G401.6 (cell line): ENCODE measurements around the gene SCARB2.
A peak's percentile ranks its signal among the peaks of the same experiment; 100 is the strongest.
"Not testable (repeated sequence)": the region's sequence is repeated elsewhere in the genome, so short reads cannot be mapped to it uniquely, and the experiment has no call there.

ENCODE experiments used
- FAIRE-seq: peaks from 2 replicates; lab custom pipeline; 2012; peaks lifted over from hg19 to GRCh38; lab: Jason Lieb, UNC

Gene SCARB2

DNA sequence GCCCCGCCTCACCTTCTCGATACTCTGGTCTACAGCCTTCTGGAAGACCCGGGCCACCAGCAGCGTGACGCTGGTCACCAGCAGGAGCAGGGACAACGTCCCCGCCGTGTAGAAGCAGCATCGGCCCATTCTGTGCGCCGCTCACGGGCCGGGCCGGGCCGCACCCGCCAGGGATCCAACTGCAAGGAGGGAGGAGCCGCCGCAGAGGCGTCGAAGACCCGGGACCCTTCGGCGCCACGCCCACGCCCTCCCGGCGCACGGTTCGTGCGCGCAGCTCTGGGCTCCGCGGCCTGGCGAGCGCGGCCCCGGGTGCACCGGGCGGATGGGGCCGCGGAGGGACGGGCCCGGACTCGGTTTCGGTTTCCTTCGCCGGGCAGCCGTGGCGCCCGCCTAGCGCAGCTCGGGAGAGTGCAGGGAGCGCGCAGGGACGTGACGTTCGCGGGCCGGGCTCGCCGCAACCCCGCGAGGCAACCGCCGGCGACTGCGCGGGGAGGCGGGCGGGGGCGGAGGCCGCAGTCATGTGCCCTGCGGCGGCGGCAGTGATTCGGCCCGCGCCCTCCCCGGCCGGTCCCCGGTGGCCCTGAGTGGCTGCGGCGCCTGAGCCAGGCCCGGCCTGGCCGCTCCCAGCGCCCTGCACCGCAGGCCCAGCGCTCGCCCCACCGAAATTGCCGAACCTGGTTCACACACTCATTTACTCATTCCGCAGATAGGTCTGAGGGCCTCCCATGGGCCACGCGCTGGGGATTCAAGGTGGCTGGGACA, at the start of gene SCARB2:
Gene SCARB2, minus strand, starts transcription at position 410 of the 762 bp plus-strand sequence. Its CDS starts 281 bp downstream, at position 129.
- no peak for FAIRE-seq

- FAIRE-seq, result no peak
Measured at GRCh38 chr4:76260571-76260970, 46.9 kb upstream of the SCARB2 start.

DNA sequence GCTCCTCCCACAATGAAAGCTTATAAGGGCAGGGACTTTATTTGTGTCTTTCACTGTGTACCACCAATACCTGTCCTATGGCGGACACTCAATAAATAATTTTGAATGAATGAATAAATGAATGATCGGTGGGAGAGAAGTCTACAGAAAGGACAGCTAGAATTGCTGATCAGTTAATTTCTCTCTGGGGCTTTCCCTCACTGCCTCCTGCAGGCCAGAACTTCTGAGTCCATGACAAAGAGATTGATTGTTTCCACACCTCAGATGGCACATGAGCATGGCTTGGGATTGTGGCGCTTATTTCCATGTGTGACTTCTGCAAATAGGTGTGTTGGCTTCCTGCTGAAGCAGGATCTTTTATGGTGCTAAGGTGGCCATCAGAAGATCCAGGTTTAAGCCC, 44.2 kb upstream of the SCARB2 start:
- FAIRE-seq, result no peak

DNA sequence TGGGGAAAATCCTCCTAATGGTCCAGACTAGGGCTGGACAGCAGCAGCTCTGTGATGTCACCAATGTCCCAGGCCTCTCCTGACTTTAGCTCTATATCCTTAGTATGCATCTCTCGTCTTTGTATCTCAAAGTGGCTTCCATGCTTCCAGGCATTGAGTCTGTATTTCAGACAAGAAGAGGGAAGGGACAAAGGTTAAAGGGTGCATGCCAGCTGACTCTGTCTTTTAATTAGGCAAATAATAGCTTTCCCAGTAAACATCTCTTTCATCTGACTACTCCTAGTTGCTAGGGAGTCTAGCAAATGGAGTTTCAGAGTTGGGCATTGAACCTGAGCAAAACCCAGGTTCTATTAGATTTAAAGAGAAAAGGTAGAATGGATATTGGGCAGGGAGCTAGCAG, 43.3 kb upstream of the SCARB2 start:
- FAIRE-seq, result no peak

GRCh38 chr4:76256032-76256431, 42.4 kb upstream of the SCARB2 start:
- no peak for FAIRE-seq

- no peak for FAIRE-seq
Measured at GRCh38 chr4:76253511-76253910, 39.9 kb upstream of the SCARB2 start.

- no peak for FAIRE-seq
Measured at GRCh38 chr4:76252271-76252653, 38.6 kb upstream of the SCARB2 start.

DNA sequence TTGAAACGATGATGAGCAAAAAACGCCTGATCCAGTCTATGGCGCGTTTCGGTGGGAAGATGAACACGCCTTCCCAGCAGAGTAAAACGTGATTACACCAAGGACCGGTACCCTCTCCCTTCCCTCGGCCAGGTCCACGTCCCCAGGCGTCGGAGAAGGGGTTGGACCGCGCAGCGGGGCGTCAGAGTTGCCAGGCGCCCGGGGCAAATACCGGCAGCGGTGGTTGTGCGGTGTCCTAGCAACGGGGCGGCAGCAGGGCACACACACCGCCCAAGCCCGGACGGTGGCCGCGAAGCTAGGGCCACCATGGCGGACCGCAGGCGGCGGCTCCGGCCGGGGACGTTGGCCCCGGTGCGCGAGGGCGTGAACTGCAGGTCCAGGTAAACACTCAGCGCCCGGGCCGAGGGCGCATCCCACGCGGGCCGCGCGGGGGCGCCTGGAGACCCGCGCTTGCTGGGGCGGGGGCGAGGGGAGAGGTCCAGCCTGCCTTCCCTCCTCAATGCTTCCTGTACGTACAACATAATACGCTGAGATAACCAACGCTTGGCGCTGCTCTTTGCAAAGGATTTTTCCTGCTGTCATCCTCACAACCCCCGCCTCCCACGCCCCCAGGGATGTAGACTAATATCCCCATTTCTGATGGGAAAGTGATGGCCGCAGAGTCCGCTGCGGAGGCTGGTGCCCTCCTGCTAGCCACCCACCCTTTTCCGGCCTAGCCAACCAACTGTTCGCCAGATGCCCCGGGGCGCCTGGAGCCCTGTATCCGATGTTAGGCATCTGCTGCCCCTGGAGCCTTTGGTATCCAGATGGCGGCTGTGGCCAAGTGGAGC, 38.0 kb upstream of the SCARB2 start, which contains the start of gene FAM47E:
Gene FAM47E, plus strand, starts transcription at position 281 of the 830 bp plus-strand sequence. Its CDS starts 26 bp downstream, at position 307.
- FAIRE-seq, result no peak

- no peak for FAIRE-seq
Measured at GRCh38 chr4:76250962-76251361, 37.3 kb upstream of the SCARB2 start.

DNA sequence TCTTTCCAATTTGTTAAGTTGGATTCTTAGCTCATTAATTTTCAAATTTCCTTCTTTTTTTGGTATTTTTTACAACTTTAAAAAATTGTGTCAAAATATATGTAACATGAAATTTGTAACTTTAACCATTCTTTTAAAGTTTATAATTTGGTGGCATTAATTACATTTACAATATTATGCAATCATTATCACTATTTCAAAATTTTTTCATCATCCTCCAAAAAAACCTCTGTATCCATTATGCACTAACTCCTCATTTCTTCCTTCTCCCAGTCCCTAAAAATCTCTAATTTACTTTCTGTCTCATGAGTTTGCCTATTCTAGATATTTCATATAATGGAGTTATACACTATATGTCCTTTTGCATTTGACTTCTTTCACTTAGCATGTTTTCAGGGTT, 33.2 kb upstream of the SCARB2 start:
- FAIRE-seq, result peak; percentile 37

DNA sequence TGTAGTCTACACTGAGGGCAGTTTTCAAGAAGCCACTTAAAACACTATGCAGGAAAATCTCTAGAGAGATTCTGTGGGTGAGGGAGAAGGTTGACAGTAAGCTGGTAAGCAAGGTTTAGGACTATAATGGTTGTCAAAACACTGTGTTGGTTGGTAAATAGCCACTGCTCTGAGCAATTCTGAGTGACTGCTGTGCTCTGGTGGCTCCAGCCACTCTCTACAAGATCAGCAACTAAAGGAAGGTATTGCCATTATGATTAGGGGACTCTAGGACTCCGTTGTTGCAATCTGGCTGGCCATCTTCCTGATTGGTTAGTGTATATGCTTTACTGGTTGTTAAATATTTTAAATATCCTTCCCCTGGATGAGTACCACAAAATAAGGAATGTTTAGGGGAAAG, 32.4 kb upstream of the SCARB2 start:
- no peak for FAIRE-seq

- not testable (repeated sequence) for FAIRE-seq
Measured at GRCh38 chr4:76243877-76244276, 30.3 kb upstream of the SCARB2 start.

DNA sequence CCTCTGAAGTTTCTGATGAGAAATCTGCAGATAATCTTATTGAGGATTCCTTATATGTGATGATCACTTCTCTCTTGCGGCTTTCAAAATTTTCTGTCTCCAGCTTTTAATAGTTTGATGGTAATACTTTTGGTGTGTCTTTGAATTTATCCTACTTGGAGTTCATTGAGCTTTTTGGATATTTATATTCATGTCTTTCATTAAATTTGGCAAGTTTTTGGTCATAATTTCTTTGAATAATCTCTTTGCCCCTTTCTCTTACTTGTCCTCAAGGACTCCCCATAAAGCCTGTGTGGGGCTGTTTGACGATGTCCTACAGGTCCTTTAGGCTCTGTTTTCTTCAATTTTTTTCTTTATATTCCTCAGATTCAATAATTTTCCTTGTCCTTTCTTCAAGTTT, 26.6 kb upstream of the SCARB2 start:
- no peak for FAIRE-seq

DNA sequence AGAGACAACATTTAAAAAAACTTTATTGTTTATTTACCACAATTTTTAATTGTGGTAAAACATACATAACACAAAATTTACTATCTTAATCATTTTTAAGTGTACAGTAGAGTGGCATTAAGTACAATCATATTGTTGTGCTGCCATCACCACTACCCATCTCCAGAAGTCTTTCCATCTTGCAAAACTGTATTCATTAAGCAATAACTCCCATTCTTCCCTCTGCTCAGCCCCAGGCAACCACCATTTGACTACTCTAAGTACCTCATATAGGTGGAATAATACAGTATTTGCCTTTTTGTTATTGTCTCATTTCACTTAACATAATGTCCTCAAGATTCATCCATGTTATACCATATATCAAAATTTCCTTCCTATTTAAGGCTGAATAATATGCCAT, 25.1 kb upstream of the SCARB2 start:
- FAIRE-seq, result no peak

GRCh38 chr4:76238236-76238635, 24.6 kb upstream of the SCARB2 start:
- FAIRE-seq, result no peak

DNA sequence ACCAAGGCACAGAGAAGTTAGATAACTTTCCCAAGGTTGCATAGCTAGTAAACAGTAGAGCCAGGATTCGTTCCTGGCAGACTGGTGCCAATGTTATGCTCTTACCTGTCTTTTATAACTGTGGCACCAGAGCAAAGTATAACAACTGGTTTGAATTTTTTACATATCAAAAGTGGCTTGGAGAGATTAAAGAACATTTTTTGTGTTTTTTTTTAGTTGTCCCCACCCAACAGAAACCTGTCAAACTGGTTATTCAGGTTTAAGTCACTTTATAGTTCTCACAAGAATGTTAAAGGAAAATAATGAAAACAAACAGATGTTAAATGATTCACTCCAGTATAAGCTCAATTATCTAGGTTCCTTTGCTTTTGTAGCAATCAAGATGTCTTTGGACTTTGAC, 22.3 kb upstream of the SCARB2 start:
- no peak for FAIRE-seq

- FAIRE-seq, result no peak
Measured at GRCh38 chr4:76235407-76235806, 21.8 kb upstream of the SCARB2 start.

DNA sequence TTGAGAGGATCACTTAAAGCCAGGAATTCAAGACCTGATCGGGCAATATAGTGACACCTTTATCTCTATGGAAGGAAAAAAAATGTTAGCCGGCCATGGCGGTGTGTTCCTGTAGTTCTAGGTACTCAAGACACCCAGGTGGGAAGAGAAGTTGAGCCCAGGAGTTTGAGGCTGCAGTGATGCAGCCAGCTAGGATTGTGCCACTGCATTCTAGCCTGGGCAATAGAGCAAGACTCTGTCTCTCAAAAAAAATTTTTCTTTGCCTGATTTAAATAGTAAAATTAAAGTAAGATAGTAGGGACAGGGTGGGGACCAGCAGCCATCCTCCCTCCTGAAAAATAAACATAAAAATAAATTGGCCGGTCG, 21.0 kb upstream of the SCARB2 start:
- no peak for FAIRE-seq

DNA sequence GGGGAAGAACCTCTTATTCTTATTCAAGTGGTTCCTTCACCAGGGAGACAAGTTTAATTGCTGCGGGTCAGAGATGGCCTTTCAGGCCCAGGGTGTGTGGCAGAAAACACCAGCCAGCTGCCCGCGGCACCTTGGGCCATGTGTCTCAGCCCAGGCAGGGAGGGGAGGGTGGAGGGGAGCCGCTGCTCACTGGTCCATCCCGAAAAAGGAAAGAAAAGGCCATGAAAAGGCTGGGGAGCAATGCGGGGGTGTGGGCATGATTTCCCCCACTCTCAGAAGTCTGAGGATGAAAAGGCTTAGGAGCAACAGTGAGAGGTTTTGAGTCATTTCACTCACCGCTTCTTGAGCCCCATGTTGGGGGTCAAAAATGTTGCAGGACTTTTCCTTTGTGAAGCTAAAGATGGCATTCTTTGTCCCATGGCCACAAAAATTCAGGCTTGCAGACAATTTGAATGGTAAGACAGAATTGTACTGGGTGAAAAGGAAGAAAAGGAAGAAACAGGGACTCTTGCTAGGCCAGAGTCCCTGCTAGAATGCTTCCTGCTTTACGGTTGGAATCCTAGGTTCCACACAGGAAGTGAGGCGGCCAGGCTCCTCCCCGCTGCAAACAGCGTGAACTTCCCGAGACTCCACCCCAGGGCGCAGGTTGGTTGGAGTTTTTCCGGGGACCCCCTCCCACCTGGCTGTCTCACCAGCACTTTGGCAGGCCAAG, 20.5 kb upstream of the SCARB2 start:
- no peak for FAIRE-seq

DNA sequence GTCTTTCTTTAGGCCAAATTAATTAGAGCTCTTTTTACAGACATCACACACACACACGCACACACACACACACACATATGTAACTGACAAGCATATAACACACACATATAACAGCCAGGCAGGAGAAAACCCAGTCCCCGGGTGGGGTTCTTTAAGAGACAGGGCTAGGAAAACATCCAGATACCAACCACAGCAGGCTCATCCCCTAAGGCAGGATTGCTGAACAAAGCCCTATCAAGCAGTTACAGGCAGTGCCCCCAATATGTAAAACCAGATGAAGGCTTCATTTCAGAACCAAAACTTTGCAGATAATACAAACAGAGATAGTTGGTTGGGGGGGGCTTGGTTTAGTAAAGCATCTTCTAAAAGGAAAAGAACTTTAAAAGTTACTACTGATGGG, 19.9 kb upstream of the SCARB2 start:
- no peak for FAIRE-seq

- no peak for FAIRE-seq
Measured at GRCh38 chr4:76233083-76233482, 19.5 kb upstream of the SCARB2 start.

GRCh38 chr4:76232681-76233080, 19.1 kb upstream of the SCARB2 start:
- no peak for FAIRE-seq

DNA sequence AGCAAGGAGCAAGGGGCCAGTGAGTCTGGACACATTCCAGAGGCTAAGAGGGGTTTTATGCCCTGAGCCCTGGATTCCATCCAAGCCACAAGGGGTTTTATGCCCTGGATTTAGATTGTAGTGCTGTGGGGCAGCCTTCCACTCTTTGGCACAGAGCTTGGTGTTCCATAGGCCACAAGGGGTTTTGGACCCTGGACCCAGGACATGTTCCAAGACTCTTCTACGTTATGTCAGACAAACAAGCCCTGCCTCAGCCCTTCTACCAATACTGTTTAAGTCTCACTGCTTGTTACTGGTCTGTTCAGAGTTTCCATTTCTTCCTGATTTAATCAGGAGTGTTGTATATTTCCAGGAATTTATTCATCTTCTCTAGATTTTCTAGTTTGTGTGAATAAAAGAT, 12.8 kb upstream of the SCARB2 start:
- no peak for FAIRE-seq
